GM13976 (cell line): Measurements from ENCODE around the gene ATP13A5.

Experiments used
- DNase-seq: peaks from one replicate; pipeline ENCODE4 v3.0.0; 2012; ENCODE audit warnings: low spot score
- in situ Hi-C: fragments of 300-500 bp; cut with MboI; formaldehyde crosslinking; loops from one replicate; pipeline ENCODE4 v1.12.0; 2022; ENCODE audit warnings: low sequenced_read_pairs, mixed read lengths, inconsistent platforms; ENCODE audit not compliant: unreplicated experiment
- TF ChIP-seq, protein P1 (sequence below): IDR thresholded peaks from 2 replicates; pipeline ENCODE4 v1.5.1; 2012; ENCODE audit warnings: borderline replicate concordance, mild to moderate bottlenecking; ENCODE audit not compliant: insufficient read depth; ENCODE audit errors: extremely low read depth, missing control alignments, control extremely low read depth

The ATP13A5 gene, protein sequence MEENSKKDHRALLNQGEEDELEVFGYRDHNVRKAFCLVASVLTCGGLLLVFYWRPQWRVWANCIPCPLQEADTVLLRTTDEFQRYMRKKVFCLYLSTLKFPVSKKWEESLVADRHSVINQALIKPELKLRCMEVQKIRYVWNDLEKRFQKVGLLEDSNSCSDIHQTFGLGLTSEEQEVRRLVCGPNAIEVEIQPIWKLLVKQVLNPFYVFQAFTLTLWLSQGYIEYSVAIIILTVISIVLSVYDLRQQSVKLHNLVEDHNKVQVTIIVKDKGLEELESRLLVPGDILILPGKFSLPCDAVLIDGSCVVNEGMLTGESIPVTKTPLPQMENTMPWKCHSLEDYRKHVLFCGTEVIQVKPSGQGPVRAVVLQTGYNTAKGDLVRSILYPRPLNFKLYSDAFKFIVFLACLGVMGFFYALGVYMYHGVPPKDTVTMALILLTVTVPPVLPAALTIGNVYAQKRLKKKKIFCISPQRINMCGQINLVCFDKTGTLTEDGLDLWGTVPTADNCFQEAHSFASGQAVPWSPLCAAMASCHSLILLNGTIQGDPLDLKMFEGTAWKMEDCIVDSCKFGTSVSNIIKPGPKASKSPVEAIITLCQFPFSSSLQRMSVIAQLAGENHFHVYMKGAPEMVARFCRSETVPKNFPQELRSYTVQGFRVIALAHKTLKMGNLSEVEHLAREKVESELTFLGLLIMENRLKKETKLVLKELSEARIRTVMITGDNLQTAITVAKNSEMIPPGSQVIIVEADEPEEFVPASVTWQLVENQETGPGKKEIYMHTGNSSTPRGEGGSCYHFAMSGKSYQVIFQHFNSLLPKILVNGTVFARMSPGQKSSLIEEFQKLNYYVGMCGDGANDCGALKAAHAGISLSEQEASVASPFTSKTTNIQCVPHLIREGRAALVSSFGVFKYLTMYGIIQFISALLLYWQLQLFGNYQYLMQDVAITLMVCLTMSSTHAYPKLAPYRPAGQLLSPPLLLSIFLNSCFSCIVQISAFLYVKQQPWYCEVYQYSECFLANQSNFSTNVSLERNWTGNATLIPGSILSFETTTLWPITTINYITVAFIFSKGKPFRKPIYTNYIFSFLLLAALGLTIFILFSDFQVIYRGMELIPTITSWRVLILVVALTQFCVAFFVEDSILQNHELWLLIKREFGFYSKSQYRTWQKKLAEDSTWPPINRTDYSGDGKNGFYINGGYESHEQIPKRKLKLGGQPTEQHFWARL

DNA sequence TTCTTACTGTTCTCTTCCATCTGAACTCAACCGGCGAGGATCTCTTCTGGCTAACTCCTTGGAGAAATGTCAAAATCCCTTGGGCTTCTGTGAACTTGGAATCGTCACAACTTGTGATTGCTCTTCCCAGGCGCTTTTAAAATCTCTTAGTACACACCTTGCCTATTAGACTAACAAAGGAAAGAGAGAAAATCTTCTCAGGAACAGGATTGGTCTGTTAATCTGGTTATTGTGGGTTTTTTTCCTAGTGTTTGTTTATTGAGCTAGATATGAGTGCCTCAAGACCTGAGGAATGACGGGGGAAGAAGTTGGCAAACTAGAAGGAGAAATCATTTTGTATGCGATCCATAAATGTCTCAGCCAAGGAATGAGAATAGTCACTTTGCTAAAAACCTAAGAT, at the start of gene ATP13A5:
TSS of gene ATP13A5 (minus strand) at position 48 of the 400 bp plus-strand sequence. CDS start at position 20, 28 bp downstream.
- DNase-seq: no peak
- TF ChIP-seq, protein P1, sequence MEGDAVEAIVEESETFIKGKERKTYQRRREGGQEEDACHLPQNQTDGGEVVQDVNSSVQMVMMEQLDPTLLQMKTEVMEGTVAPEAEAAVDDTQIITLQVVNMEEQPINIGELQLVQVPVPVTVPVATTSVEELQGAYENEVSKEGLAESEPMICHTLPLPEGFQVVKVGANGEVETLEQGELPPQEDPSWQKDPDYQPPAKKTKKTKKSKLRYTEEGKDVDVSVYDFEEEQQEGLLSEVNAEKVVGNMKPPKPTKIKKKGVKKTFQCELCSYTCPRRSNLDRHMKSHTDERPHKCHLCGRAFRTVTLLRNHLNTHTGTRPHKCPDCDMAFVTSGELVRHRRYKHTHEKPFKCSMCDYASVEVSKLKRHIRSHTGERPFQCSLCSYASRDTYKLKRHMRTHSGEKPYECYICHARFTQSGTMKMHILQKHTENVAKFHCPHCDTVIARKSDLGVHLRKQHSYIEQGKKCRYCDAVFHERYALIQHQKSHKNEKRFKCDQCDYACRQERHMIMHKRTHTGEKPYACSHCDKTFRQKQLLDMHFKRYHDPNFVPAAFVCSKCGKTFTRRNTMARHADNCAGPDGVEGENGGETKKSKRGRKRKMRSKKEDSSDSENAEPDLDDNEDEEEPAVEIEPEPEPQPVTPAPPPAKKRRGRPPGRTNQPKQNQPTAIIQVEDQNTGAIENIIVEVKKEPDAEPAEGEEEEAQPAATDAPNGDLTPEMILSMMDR: no peak
- in situ Hi-C loops: no loop called here

DNA sequence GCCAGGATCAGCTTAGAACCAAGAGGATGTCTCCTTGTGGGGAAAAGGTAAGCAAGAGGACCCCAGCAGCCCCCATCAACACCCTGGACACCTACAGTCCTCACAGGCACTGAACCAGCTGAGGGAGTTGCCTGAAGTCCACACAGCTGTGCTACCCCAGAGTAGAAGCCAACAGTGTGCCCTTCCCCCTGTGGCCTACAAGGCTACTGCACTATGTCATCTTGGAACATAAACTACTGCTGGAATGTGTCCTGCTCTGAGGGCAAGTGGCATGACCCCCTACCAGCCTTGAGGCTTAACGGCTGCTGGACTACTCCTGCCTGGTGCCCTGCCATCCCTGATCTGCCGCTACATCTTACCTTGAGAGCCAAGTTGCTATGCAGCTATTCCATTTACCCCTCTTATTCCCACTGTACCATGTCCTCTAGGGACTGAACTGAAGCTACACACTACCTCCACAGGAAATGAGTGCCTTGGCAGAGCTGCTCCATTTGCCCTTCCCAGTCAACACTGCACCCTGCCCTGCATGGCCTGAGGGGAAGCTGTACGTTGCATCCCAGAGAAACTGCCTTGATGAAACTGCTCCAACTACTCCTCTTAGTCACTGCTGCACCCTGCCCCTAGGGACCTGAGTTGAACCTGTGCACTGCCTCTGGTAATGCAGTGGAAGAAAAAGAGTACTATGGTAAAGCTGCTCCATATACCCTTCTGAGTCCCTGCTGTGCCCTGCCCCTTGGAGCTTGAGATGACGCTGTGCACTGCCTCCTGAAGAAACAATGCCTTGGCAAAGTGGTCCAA, 40.2 kb upstream of the ATP13A5 start:
- DNase-seq: no peak
- in situ Hi-C loops: no loop called here
- TF ChIP-seq, protein P1: no peak

DNA sequence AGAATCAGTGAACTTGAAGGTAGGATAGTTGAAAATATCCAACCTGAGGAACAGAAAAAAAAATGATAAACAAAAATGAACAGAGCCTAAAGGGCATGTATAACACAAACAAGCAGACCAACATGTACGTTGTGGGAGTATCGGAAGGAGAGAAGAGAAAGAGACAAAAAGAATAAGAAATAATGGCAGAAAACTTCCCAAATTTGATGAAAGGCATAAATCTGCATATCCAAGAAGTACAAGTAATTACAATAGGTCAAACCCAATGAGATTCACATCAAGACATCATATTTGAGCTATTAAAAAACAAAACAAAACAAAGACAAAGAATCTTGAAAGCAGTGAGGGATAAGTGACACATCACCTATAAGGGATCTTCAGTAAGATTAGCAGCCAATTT, 38.1 kb upstream of the ATP13A5 start:
- in situ Hi-C loops: no loop called here
- TF ChIP-seq, protein P1: no peak
- no peak for DNase-seq

GRCh38 chr3:193407688-193408087, 29.1 kb upstream of the ATP13A5 start:
- TF ChIP-seq, protein P1: no peak
- no peak for DNase-seq
- in situ Hi-C loops: no loop called here

DNA sequence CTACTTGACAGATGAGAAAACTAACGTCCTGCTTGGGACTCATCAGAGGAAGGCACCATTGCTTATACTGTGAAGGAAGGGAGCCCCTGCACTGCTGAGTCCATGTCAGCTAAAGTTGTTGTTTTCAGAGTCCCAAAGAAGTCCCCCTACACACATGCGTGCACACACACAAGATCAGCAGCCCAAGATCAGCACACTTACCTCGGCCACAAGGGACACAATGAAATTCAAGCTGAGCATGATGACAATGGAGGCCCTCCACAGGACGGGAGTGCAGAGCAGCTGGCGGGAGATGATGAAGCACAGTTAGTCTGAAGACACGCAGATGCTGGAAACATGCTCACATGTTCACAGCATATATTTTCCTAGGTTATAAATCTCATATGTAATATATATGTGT, 28.6 kb upstream of the ATP13A5 start:
- no peak for DNase-seq
- in situ Hi-C loops: no loop called here
- TF ChIP-seq, protein P1: no peak

DNA sequence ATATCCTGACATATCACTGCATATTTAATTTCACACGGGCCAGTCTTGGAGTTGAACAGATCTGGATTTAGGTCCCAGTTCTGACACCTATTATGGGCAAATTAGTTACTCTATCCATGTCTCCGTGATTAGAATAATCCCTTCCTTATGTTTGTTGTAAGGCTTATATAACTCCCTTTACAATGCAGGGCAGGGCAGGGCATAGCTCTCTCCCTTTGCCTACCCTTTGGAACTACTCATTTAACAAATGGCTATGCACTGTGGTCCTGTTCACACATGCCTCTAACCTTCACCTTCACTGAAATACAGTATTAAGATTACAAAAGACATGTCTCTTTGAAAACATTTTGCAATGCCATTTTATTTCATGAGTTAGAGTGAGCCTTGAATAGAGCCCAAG, 24.8 kb upstream of the ATP13A5 start:
- TF ChIP-seq, protein P1: no peak
- no peak for DNase-seq
- in situ Hi-C loops: no loop called here
